ENCODE results near the gene ACTR5.

The ACTR5 gene

GRCh38 chr20:38815446-38815845 is 67.2 kb downstream of the ACTR5 start:
- H3K4me3 ChIP-seq (ENCODE audit: low read depth, low read length) = no peak overlapping the region
- TF ChIP-seq, protein P1, sequence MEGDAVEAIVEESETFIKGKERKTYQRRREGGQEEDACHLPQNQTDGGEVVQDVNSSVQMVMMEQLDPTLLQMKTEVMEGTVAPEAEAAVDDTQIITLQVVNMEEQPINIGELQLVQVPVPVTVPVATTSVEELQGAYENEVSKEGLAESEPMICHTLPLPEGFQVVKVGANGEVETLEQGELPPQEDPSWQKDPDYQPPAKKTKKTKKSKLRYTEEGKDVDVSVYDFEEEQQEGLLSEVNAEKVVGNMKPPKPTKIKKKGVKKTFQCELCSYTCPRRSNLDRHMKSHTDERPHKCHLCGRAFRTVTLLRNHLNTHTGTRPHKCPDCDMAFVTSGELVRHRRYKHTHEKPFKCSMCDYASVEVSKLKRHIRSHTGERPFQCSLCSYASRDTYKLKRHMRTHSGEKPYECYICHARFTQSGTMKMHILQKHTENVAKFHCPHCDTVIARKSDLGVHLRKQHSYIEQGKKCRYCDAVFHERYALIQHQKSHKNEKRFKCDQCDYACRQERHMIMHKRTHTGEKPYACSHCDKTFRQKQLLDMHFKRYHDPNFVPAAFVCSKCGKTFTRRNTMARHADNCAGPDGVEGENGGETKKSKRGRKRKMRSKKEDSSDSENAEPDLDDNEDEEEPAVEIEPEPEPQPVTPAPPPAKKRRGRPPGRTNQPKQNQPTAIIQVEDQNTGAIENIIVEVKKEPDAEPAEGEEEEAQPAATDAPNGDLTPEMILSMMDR (IDR thresholded peaks at IDR 0.05; ENCODE audit: insufficient read depth, low read length, missing control alignments) = no peak
- no peak for DNase-seq (ENCODE audit: low read depth, low spot score)
- CTCF ChIA-PET = no interaction called here
- POLR2A ChIA-PET = no interaction called here

- POLR2A ChIA-PET = no interaction called here
- H3K4me3 ChIP-seq (ENCODE audit: low read depth, low read length) = no peak overlapping the region
- TF ChIP-seq, protein P1 (IDR thresholded peaks at IDR 0.05; ENCODE audit: insufficient read depth, low read length, missing control alignments) = no peak
- CTCF ChIA-PET = interaction anchor here (1.0 to 1.2 kb wide), 2 partner anchors 160 to 230 kb away, joined by 3 read pairs; no protein-coding TSS in a partner anchor
- DNase-seq (ENCODE audit: low read depth, low spot score) = no peak
Observed at GRCh38 chr20:38818113-38819065, 70.1 kb downstream of the ACTR5 start.

Measured in AG04449 (cell line).